NCI-H1436 treated with DMSO at 0.1 percent for 48 hours (cell line): ENCODE data around the gene CDH24.

Experiments used
- DNase-seq: peaks from one replicate; lab custom pipeline; 2025; lab: John Stamatoyannopoulos, UW

The CDH24 gene, protein sequence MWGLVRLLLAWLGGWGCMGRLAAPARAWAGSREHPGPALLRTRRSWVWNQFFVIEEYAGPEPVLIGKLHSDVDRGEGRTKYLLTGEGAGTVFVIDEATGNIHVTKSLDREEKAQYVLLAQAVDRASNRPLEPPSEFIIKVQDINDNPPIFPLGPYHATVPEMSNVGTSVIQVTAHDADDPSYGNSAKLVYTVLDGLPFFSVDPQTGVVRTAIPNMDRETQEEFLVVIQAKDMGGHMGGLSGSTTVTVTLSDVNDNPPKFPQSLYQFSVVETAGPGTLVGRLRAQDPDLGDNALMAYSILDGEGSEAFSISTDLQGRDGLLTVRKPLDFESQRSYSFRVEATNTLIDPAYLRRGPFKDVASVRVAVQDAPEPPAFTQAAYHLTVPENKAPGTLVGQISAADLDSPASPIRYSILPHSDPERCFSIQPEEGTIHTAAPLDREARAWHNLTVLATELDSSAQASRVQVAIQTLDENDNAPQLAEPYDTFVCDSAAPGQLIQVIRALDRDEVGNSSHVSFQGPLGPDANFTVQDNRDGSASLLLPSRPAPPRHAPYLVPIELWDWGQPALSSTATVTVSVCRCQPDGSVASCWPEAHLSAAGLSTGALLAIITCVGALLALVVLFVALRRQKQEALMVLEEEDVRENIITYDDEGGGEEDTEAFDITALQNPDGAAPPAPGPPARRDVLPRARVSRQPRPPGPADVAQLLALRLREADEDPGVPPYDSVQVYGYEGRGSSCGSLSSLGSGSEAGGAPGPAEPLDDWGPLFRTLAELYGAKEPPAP

DNA sequence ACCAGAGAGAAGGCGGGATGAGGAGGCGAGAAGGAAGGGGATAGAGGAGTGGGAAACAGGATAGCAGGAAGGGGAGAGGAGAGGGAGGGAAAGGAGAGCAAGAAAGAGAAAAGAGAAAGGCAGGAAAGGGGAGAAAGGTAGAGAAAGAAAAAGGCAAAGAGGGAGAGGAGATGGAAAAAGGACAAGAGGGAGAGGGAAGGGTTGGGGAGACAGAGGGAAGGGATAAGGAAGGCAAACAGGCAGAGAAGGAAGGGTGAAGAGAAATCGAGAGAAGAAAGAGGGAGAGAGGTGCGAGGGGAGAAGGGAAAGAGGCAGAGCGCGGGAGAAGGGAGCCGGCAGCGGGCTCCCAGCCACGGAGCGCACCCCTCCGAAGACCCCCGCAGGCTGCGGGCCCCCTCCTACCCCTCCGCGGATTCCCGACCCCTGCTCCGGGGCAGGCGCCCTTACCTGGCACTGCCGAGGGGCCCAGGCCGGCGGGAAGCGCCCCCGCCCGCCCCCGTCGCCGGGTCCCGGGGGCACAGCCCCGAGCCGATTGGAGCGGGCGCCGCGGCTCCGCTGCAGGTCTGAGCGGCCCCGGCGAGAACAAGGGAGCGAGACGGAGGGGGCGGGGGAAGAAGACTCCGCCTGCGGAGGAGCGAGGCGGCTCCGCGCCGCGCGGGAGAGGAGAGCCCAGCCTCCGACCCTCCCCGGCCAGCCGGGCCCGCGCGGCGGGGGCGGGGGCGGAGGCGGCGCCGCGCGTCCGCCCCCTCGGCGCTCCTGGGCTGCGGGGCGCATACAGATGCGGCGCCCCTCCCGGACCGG, at the start of gene CDH24:
Gene CDH24, minus strand, starts transcription at position 565 of the 801 bp plus-strand sequence. CDS start 1,787 bp downstream, outside the sequence.
- DNase-seq = no peak

DNA sequence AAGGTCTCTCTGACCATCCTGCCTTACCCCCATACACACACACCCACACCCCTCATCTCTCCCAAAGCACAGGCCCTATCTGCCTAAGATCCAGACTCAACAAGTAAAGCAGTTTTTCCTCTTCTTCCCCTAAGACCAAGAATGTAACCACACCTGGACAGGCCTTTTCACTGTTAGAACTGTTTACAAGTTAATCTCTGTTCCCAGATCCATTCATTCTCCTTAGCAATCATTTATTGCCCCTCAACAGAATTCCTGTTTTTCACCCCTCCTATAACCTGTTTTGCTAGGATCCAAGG, 49.4 kb upstream of the CDH24 start:
- DNase-seq = no peak

DNA sequence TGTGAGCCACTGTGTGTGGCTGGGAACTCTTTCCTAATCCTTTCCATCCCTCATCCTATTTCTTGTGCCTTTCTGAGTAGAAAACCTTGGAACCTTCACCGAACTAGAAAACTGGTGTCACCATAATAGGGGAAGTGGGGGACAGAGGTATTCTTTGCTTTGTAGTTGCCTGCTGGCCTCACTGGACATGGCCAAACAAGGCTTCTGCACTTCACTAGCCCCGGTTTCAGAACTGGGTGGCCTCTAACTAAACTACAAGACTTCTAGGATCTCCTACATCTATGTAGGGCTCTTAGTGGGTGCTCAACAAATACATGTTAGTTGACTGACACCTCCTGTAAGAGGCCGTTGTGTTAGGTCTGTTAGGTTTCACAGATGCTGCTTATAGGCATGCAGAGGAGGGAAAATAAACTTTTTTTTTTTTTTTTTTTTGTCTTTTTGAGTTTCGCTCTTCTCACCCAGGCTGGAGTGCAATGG, 48.1 kb upstream of the CDH24 start:
- DNase-seq = no peak

DNA sequence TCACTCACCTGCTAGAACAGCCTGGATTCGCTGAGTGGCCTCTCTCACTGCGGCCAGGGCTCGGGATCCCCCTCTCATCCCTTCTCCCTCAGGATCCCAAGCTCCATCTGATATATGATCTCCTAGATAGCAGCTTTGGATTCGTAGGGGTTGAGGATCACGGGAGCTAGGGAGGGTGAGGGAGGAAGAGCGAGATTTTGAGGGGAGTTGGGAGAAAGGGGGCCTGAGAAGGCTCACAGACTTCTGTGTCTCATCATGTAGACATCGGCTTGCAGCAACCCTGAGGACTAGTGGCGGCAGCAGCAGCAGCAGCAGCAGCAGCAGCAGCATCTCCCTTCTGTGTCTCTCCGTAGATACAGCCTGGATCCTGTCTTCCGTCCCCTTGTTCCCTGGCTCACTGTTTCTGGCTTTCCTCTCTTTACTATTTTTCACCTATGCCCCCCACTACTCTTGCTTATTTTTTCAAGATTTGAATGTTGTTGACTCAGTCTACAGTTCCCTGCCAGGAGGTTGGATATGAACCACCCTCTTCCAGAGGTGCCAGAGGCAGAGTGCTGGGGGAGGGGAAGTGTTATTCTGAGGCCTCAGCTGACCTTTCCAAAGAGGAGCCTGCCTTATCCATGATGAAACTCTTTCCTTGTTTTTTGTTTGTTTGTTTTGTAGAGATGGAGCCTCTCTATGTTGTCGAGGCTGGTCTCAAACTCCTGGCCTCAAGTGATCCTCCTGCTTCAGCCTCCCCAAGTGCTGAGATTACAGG, 47.4 kb upstream of the CDH24 start, which contains the start of gene CIROP:
Gene CIROP, minus strand, starts transcription at position 399 of the 757 bp plus-strand sequence. Its CDS starts 69 bp downstream, at position 330.
- no peak for DNase-seq

DNA sequence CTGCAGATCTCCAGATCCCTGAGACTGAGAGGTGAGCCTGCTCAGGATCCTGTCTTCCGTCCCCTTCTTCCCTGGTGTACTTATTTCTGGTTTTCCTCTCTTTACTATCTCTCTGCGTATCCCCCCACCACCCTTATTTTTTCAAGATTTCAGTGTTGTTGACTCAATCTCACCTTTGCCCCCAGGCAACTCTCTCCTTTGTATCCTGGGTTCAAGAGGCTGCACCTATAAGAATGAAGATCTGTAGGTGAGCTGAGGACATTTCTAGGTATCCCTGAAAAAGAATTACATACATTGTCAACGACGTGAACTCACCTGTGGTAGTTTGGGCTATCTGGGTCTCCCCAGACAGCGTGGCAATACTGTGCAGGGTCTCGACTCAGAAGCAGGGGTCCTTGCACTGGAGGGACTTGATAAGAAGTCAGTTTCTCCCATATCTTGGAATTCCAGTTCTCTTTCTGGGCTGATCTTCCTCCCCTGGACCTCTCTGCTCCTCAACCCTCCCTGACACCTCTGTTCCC, 46.8 kb upstream of the CDH24 start:
- no peak for DNase-seq

DNA sequence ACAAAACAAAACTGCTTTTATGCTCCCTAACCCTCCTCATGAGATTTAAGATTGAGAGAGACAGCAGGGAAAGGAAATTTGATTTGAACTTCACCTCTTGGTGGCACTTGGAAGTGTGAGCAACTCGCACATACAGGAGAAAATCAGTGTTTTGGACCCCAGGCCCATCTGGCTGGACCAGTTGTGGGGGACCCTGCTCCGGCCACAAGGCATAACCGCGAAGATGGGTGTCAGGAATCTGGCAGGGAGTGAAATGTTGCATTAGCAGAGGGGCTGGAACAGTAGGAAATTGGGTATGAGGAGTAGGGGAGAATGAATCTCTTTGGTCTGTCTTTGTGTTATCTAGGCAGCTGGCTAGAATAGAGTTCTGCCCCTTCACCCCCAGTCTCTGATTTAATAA, 46.3 kb upstream of the CDH24 start:
- no peak for DNase-seq

DNA sequence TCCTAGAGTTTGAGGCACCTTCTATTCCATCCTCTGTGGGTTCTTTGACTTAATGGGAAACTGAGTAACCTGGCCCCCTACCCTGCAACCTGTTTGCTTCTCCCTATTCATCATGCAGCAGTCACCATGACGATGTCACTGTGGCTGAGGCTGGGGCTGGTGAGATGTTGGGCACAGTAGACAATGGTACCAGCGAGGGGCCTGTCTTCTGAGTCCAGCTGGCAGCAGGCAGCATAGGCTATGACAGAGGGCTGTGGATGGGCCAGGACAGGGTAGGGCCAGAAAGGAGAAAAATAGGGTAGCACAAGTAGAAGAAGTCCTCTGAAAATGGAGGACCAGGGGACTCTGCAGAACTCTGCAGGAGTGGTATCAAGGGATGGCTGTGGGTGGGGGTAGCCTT, 45.5 kb upstream of the CDH24 start:
- DNase-seq = no peak

DNA sequence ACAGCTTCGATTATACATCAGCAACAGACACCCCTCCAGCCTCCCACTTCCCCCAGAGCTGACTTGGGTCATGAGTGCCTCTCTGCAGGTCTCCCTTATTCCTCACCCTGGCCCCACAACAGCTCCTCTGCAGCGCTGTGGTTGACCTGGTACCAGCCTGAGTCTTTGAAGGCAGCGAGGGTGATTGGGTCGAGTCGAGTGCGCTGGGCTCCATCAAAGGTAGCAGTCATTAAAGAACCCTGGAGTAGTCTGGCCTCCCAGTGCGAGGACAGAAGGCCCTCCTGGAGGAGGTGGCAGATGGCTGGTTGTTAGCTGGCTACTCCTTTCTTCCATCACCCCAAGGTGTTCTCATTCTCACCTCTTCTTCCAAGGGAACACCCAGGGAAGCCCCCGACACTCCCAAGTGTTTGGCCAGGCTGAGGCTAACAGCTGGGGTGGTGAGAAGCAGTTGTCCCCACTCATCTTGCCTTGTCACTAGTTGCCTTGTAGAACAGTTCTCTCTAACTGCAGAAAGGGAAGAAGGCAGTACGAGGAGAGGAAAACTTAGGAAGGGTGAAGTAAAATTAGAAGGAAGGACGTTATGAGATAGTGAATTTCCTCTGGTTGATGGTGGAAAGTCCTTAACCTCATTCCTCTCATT, 44.8 kb upstream of the CDH24 start:
- no peak for DNase-seq

DNA sequence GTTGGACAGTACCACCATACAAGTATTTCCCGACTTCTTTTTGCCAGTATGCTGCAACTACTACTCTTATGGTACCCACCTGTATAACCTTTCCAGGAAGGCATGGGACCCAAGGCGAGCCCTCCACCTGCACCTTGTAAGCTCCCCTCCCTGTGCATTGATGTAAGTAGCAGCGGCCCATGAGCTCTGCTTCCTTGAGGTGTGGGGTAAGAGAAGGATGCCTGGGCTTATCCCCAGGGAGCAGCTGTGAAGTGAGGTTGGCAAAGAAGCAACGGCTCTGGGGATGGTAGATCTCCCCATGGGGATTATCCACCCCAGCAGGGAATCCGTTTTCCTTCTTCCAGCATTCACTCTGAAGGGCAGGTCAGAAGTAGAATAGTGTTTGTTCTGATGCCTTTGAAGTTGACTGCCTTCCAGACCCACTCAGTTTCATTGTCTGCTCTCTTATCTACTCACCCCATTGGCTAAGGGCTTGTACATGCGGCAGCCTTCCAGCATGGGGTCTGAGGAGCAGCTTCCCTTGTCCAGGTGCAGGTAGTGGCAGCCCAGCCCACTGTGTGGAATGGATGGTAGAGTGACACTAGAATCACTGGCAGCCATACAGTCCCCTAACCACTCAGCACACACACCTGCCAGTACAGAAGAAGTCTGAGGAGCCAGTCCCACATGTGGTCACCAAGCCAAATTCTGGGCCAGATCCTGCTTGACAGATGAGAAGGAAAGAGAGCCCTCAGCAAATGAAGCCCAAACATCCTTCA, 44.1 kb upstream of the CDH24 start:
- DNase-seq = no peak

DNA sequence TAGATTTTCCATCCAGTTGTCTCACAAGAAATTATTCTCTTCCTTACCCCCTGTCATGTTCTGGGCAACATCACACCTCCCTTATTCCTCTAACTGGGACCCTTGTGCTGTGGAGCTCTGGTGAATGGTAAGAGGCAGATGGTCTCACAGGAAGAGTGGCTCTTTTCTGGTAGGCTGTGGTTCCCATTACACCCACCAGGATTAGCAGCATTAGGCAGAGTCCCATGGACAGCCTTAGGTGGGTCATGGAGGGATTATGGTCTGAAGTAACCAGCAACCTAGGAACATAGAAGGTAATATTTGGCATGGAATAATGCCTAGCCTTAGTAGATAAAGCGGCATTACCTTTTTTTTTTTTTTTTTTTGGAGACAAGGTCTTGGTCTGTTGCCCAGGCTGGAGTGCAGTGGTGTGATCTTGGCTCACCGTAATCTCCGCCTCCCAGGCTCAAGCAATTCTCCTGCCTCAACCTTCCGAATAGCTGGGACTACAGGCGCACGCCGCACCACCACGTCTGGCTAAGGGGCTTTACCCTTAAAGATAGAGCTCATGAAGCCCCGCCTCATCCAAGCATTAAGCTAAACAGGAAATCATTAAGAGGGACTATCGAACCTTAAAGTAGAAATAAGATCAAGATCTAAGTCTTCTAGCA, 42.0 kb upstream of the CDH24 start:
- DNase-seq = no peak

DNA sequence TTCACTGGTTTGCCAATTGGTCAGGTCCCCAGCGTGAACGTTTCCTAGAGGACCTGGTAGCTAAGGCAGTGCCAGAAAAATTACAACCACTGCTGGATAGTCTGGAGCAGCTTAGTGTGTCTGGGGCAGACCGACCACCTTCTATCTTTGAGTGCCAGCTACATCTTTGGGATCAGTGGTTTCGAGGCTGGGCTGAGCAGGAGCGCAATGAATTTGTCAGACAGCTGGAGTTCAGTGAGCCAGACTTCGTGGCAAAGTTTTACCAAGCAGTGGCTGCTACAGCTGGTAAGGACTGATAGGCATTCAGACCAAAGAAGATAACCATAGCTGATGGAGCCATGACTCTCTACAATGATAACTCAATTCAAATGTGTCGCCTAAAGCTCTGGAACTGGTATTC, 40.5 kb upstream of the CDH24 start:
- DNase-seq = no peak

DNA sequence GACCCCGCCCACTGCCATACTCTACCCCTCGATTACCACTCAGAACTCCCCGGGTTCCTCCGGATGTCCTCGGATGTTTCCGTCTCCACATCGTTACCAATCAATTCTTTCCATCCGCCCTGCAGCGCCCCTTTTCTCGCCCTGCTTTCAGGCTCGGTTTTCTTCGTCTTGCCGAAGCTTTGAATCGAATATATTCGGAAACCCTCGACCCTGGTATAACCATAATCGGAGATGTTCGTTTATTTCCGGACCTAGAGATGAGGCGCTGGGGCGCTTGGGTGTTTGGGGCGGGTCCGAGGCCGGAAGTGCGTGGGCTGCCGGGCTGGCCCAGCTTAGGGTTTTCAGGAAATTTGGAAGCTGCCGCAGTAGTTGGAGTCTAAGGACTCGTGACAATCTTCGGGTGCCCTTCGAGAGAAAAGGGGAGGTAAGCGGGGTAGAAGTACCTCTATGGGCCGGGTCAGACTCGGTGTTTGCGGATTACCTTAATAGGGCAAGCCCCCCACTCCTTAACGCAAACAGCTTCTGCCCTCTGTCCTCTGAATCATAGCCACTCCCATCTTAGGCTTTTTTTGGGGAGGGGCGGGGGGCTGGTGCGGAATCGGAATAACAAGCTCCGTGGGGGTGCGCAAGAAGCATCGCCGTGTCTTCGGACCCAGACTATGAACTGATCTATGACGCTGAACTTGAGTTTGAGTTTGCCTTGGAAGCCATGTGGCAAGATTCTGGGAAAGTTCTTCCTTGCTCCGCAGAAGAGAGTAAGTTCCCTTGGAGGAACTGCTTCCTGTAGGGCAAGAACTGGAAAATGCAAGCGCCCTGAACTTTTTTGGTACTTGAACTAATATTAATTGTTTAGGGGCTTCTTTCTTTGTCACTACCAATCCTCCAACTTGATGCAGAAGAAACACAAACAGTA, 38.1 kb upstream of the CDH24 start, which contains the start of gene C14orf119:
Gene C14orf119, plus strand, starts transcription at position 310 of the 913 bp plus-strand sequence. CDS start 2,154 bp downstream, outside the sequence.
- no peak for DNase-seq

DNA sequence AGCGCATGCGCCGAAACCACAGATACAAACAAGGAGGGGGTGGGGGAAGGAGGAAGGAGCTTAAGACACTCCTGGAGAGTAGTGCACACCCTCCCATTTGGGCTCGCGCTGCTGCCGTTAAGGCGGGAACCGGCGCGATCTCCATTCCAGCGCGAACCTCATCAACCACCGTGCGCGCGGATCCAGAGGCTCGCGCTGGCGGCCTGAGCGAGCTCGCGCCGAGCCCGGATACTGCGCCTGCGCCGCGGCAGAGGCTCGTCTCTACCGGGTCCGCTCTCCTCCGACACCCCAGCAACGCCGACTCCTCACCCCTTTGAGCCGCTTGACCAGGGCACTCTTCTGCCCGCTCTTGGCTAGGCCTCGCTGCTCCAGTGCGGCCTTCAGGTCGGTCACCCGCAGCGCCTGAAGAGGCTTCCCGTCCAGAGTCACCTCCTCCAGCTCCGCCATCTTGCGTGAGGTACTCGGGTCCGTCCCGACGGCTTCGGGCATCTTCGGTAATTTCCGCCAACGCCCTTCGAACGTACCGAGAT, 37.4 kb upstream of the CDH24 start, which contains the start of gene ACIN1:
Gene ACIN1, minus strand, starts transcription at position 471 of the 530 bp plus-strand sequence. Its CDS starts 24 bp downstream, at position 447.
- DNase-seq = no peak

DNA sequence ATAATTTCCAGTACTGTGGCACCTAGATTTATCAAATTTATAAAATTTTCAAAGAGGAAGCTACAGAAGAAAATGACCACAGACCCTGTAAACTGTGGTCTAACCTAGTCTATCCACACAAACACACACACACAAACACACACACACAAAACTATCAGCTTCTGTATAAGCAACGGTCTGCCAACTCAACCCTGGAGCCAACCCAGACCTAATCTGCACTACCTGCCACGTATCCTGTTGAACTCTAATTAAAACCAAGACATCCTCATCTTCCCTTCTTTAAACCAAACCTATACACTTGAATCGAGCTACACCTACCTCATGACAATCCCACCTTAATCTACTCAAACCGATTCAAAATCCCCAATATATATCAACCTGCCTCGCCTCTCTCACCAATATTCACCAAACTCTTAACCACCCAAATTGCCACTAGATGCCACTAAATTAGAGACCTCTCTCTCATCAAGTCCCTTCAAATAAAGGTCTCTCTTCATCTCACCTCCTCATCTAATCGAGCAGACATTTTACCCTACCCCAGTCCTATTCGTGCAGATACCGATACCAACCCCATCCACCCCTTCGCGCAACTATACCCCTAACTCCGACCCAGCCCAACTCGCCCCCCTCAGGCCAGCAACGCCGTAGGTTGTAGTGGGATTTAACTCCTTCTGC, 36.8 kb upstream of the CDH24 start:
- DNase-seq = no peak

DNA sequence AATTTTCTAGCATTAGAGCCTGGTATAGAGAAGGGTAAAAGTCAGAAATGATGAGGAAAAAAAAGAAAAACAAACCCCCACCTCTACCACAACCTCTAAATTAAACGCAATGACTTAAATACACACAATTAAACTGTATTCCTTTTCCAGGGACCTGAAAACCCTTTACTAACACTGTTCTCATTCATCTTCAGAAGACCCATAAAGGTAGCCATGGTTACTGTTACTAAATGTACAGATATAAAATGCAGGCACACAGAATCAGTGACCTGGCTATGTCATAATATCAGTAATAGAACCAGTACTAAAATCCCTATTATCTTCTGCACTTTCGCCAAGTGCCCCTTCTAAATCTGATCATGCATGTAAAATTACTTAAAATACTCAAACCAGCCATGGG, 36.2 kb upstream of the CDH24 start:
- DNase-seq = no peak

DNA sequence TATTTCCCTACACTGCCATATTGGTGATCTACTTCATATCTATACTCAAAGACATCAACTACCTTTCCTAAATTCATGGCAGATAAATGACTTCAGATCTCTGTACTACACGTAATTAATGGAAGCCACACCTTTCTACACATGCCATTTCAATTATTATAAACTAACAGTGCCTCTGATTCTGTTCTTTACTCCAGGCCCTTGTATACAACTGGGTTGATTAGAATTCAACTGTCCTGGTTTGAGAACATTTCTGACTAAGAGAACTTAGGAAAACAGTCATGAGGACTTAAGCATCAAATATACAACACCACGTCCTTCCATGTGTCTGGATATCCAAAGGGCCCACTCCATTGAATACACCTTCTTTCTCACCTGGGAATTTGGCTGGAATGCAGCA, 35.8 kb upstream of the CDH24 start:
- DNase-seq = no peak
